Measurements from ENCODE around the gene CLDN7.
"Not testable (repeated sequence)": the region's sequence is repeated elsewhere in the genome, so short reads cannot be mapped to it uniquely, and the experiment has no call there.

The CLDN7 gene

GRCh38 chr17:7246779-7247178, 15.5 kb downstream of the CLDN7 start:
- no peak for TF ChIP-seq CTCF (conservative IDR thresholded peaks at IDR 0.05; ENCODE audit: low read depth, low read length)
- DNase-seq (ENCODE audit: low read depth) = no peak
- H3K4me3 ChIP-seq (ENCODE audit: low read length) = no peak overlapping the region

GRCh38 chr17:7243838-7244237, 18.4 kb downstream of the CLDN7 start:
- DNase-seq (ENCODE audit: low read depth); H3K4me3 ChIP-seq (ENCODE audit: low read length): not testable (repeated sequence)

GRCh38 chr17:7243453-7243729, 18.9 kb downstream of the CLDN7 start:
- H3K4me3 ChIP-seq (ENCODE audit: low read length) = peak overlapping the region; percentile 95
- no peak for DNase-seq (ENCODE audit: low read depth)
- TF ChIP-seq CTCF (conservative IDR thresholded peaks at IDR 0.05; ENCODE audit: low read depth, low read length) = no peak

- DNase-seq (ENCODE audit: low read depth) = peak; percentile 84
- TF ChIP-seq CTCF (conservative IDR thresholded peaks at IDR 0.05; ENCODE audit: low read depth, low read length) = no peak
- peak overlapping the region; percentile 95 for H3K4me3 ChIP-seq (ENCODE audit: low read length)
These were observed 19.4 kb downstream of the CLDN7 start for GRCh38 chr17:7242717-7243452.

GRCh38 chr17:7241783-7242716, 20.2 kb downstream of the CLDN7 start, which contains the start of gene GABARAP:
GABARAP (minus strand) TSS chr17:7242449; CDS start chr17:7242330, 119 bp downstream.
- peak; percentile 58 for DNase-seq (ENCODE audit: low read depth)
- TF ChIP-seq CTCF (conservative IDR thresholded peaks at IDR 0.05; ENCODE audit: low read depth, low read length) = no peak
- H3K4me3 ChIP-seq (ENCODE audit: low read length) = peak within 1 kb of the TSS; percentile 95

- H3K4me3 ChIP-seq (ENCODE audit: low read length) = peak overlapping the region; percentile 95
- TF ChIP-seq CTCF (conservative IDR thresholded peaks at IDR 0.05; ENCODE audit: low read depth, low read length) = no peak
- DNase-seq (ENCODE audit: low read depth) = no peak
These were observed 21.1 kb downstream of the CLDN7 start for GRCh38 chr17:7241090-7241733.

GRCh38 chr17:7240375-7240774, 21.9 kb downstream of the CLDN7 start:
- H3K4me3 ChIP-seq (ENCODE audit: low read length) = peak overlapping the region; percentile 95
- TF ChIP-seq CTCF (conservative IDR thresholded peaks at IDR 0.05; ENCODE audit: low read depth, low read length) = no peak
- DNase-seq (ENCODE audit: low read depth) = no peak

Measured in retinal pigment epithelial cell (primary cell).